ENCODE results near the gene SH3PXD2B. TPM values are rescaled to one million over a fixed set of nuclear protein-coding genes. Genes with fewer than 3 reads are reported as not detected.

SH3PXD2B gene
- total and polyA plus RNA-seq, 2 experiments from 2014 or later, result 15.2 to 19.8 TPM

- in situ Hi-C loops (cut with MboI), result no loop called here
- 75 to 81% methylated on average over 14 of the region's 14 CpGs for WGBS, 2 experiments (ENCODE audit: low coverage in 1 of 2, low lambda C conversion rate in 2 of 2, missing lambda C conversion rate in 2 of 2)
These were observed 37.9 kb upstream of the SH3PXD2B start for GRCh38 chr5:172492097-172492840.

GRCh38 chr5:172491481-172491880, 37.2 kb upstream of the SH3PXD2B start:
- Histone ChIP-seq H4K20me1 (ENCODE audit: insufficient read depth) (no peaks in the 10 kb centered on the region), H3K4me2 (ENCODE audit: unreplicated experiment) (no peak overlapping the region), H3K27me3 (replicated peaks; ENCODE audit: insufficient read depth) (peaks cover 10% of the 10 kb centered on the region), H3K4me1 (ENCODE audit: insufficient read depth) (no peaks in the 10 kb centered on the region), H3K79me2 (ENCODE audit: insufficient read depth) (no peaks in the 10 kb centered on the region), H3K9me2 (ENCODE audit: insufficient read depth) (no peaks in the 10 kb centered on the region), H3K27ac (no peak overlapping the region), H2AFZ (no peak overlapping the region), H3F3A (ENCODE audit: insufficient read depth) (no peaks in the 10 kb centered on the region), H3K9ac (no peak overlapping the region), H3K4me3 (no peak overlapping the region), H3K9me3 (ENCODE audit: low read depth) (no peaks in the 10 kb centered on the region), H3K36me3 (ENCODE audit: low read depth) (no peaks in the 10 kb centered on the region)
- WGBS, 2 experiments (ENCODE audit: low coverage in 1 of 2, low lambda C conversion rate in 2 of 2, missing lambda C conversion rate in 2 of 2), result 62 to 71% methylated on average over 8 of the region's 8 CpGs
- TF ChIP-seq EZH2 (IDR thresholded peaks at IDR 0.05; ENCODE audit: insufficient read depth, poor library complexity, severe bottlenecking), result no peak
- TF ChIP-seq EZH2phosphoT487 (IDR thresholded peaks at IDR 0.05; ENCODE audit: insufficient read depth, low read depth), result no peak
- DNase-seq, result no peak
- in situ Hi-C loops (cut with MboI), result no loop called here

More at GRCh38 chr5:172492097-172492840, 37.9 kb upstream of the SH3PXD2B start:
- no peak overlapping the region for H2AFZ ChIP-seq
- H4K20me1 ChIP-seq (ENCODE audit: insufficient read depth), result no peaks in the 10 kb centered on the region
- H3K79me2 ChIP-seq (ENCODE audit: insufficient read depth), result no peaks in the 10 kb centered on the region
- no peaks in the 10 kb centered on the region for H3F3A ChIP-seq (ENCODE audit: insufficient read depth)
- DNase-seq, result no peak
- no peaks in the 10 kb centered on the region for H3K9me2 ChIP-seq (ENCODE audit: insufficient read depth)
- H3K27me3 ChIP-seq (replicated peaks; ENCODE audit: insufficient read depth), result peaks cover 10% of the 10 kb centered on the region
- no peaks in the 10 kb centered on the region for H3K9me3 ChIP-seq (ENCODE audit: low read depth)
- H3K4me3 ChIP-seq, result no peak overlapping the region
- TF ChIP-seq EZH2phosphoT487 (IDR thresholded peaks at IDR 0.05; ENCODE audit: insufficient read depth, low read depth) (no peak), EZH2 (IDR thresholded peaks at IDR 0.05; ENCODE audit: insufficient read depth, poor library complexity, severe bottlenecking) (no peak)
- no peak overlapping the region for H3K27ac ChIP-seq
- no peaks in the 10 kb centered on the region for H3K36me3 ChIP-seq (ENCODE audit: low read depth)
- no peak overlapping the region for H3K4me2 ChIP-seq (ENCODE audit: unreplicated experiment)
- H3K9ac ChIP-seq, result no peak overlapping the region
- H3K4me1 ChIP-seq (ENCODE audit: insufficient read depth), result no peaks in the 10 kb centered on the region

GRCh38 chr5:172490514-172491461, 36.5 kb upstream of the SH3PXD2B start:
- Histone ChIP-seq H2AFZ (no peak overlapping the region), H3K36me3 (ENCODE audit: low read depth) (no peaks in the 10 kb centered on the region), H3K9me2 (ENCODE audit: insufficient read depth) (no peaks in the 10 kb centered on the region), H3K27me3 (replicated peaks; ENCODE audit: insufficient read depth) (peaks cover 8% of the 10 kb centered on the region), H3K9me3 (ENCODE audit: low read depth) (no peaks in the 10 kb centered on the region), H3K27ac (no peak overlapping the region), H3K4me2 (ENCODE audit: unreplicated experiment) (no peak overlapping the region), H3K4me3 (no peak overlapping the region), H3F3A (ENCODE audit: insufficient read depth) (no peaks in the 10 kb centered on the region), H3K9ac (no peak overlapping the region), H4K20me1 (ENCODE audit: insufficient read depth) (no peaks in the 10 kb centered on the region), H3K4me1 (ENCODE audit: insufficient read depth) (no peaks in the 10 kb centered on the region), H3K79me2 (ENCODE audit: insufficient read depth) (no peaks in the 10 kb centered on the region)
- TF ChIP-seq EZH2phosphoT487 (IDR thresholded peaks at IDR 0.05; ENCODE audit: insufficient read depth, low read depth), result no peak
- TF ChIP-seq EZH2 (IDR thresholded peaks at IDR 0.05; ENCODE audit: insufficient read depth, poor library complexity, severe bottlenecking), result no peak
- DNase-seq, result no peak
- 62 to 64% methylated on average over 12 of the region's 12 CpGs for WGBS, 2 experiments (ENCODE audit: low coverage in 1 of 2, low lambda C conversion rate in 2 of 2, missing lambda C conversion rate in 2 of 2)
- in situ Hi-C loops (cut with MboI), result no loop called here

GRCh38 chr5:172488221-172488620, 33.9 kb upstream of the SH3PXD2B start:
- Histone ChIP-seq H3K9ac (no peak overlapping the region), H3K27ac (no peak overlapping the region), H3K4me3 (no peak overlapping the region), H2AFZ (no peak overlapping the region), H3K27me3 (replicated peaks; ENCODE audit: insufficient read depth) (0 out of 2 replicates have a peak, but pooled peaks cover 5% of the 10 kb centered on the region), H4K20me1 (ENCODE audit: insufficient read depth) (no peaks in the 10 kb centered on the region), H3K4me1 (ENCODE audit: insufficient read depth) (no peaks in the 10 kb centered on the region), H3K4me2 (ENCODE audit: unreplicated experiment) (no peak overlapping the region), H3F3A (ENCODE audit: insufficient read depth) (no peaks in the 10 kb centered on the region), H3K9me2 (ENCODE audit: insufficient read depth) (no peaks in the 10 kb centered on the region), H3K79me2 (ENCODE audit: insufficient read depth) (no peaks in the 10 kb centered on the region), H3K9me3 (ENCODE audit: low read depth) (no peaks in the 10 kb centered on the region), H3K36me3 (ENCODE audit: low read depth) (no peaks in the 10 kb centered on the region)
- WGBS, 2 experiments (ENCODE audit: low coverage in 1 of 2, low lambda C conversion rate in 2 of 2, missing lambda C conversion rate in 2 of 2), result 62 to 71% methylated on average over 13 to 14 of the region's 14 CpGs
- no peak for DNase-seq
- TF ChIP-seq EZH2 (IDR thresholded peaks at IDR 0.05; ENCODE audit: insufficient read depth, poor library complexity, severe bottlenecking) (no peak), EZH2phosphoT487 (IDR thresholded peaks at IDR 0.05; ENCODE audit: insufficient read depth, low read depth) (no peak)
- in situ Hi-C loops (cut with MboI), result no loop called here
